Inflammatory macrophage treated with lipopolysaccharide for 4 hours (primary cell): Measurements from ENCODE around the gene RALGPS2.
"Not testable (repeated sequence)": the region's sequence is repeated elsewhere in the genome, so short reads cannot be mapped to it uniquely, and the experiment has no call there.

ENCODE experiments used
- DNase-seq: peaks from one replicate; pipeline ENCODE4 v3.0.0-alpha.2; 2020

RALGPS2 gene

DNA sequence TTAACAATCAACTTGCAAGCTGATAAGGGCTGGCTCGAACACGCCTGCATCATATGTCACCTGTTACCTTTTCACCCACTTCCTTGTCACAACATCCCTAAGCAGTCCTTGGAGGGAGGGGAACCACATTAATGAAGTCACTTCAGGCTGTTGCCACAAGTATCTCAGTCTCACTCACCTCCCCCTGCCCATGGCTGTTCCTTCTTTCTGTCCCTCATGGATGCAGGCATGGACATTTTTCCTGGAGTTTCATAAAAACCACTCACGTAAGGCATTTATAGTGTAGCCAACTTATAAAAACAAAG lies 222.6 kb downstream of the RALGPS2 start:
- no peak for DNase-seq

- DNase-seq = no peak
Observed at GRCh38 chr1:178948676-178949075, 223.6 kb downstream of the RALGPS2 start.

GRCh38 chr1:178949866-178950265 lies 224.8 kb downstream of the RALGPS2 start:
- not testable (repeated sequence) for DNase-seq

- DNase-seq = no peak
Observed at GRCh38 chr1:178951600-178951999, 226.6 kb downstream of the RALGPS2 start.

DNA sequence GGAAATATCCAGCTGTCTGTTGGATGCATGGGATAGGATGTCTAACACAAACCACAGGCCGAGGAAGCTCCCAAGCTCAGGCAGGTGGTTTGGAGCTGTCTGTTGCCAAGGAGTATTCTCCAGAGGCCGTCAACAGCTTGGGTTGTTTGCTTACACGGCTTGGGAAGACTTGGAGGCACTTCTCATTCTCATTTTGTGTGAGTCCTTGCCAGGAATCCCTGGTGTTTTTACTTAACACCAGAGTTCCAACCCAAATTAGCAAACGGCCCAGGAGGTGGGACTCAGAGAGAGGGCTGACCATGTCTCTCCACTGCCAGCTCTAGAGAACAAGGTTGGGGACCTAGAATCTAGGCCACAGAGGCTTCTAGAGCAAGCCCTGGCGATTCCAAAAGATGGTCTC lies 228.0 kb downstream of the RALGPS2 start:
- no peak for DNase-seq

- no peak for DNase-seq
Observed at GRCh38 chr1:178953538-178954324, 228.7 kb downstream of the RALGPS2 start.

DNA sequence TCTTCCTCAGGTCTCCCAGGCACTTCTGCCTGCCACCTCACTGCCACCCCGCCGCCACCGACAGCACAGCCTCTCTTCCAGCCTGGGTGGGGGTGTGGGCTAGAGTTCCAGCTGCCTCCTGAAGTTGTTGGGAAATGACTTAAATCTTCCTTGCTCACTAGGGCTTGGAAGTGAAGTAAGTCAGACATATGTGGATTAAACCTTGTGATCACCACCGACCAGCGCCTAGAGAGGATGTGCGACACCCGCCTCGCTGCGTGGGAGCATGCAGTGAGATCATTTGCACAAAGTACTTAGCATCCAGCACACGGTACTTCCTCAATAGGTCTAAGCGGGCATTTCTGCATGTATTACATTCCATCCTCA lies 229.3 kb downstream of the RALGPS2 start:
- DNase-seq = peak; percentile 48

- no peak for DNase-seq
Observed at GRCh38 chr1:178954937-178955336, 229.9 kb downstream of the RALGPS2 start.

- no peak for DNase-seq
Observed at GRCh38 chr1:178955391-178955954, 230.4 kb downstream of the RALGPS2 start.

DNA sequence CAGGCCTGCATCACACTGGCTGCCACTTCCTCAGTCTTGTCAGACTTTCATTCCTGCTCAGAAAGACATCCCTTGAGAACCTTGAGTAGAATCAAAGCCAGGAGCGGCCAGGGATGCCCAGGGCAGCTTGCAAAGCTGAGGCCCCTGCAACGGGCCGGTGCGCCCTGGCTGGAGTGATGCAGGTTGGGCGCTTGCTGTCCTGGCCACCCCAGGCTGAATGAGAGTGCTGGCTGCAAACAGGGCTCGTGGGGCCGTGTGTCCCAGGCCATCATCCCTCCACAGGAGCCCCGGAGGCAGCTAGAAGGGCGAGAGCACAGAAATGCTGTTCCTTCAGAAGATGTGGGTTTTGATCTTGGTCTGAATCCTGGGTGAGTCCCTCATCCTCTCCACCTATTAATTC lies 233.4 kb downstream of the RALGPS2 start:
- DNase-seq = no peak

DNA sequence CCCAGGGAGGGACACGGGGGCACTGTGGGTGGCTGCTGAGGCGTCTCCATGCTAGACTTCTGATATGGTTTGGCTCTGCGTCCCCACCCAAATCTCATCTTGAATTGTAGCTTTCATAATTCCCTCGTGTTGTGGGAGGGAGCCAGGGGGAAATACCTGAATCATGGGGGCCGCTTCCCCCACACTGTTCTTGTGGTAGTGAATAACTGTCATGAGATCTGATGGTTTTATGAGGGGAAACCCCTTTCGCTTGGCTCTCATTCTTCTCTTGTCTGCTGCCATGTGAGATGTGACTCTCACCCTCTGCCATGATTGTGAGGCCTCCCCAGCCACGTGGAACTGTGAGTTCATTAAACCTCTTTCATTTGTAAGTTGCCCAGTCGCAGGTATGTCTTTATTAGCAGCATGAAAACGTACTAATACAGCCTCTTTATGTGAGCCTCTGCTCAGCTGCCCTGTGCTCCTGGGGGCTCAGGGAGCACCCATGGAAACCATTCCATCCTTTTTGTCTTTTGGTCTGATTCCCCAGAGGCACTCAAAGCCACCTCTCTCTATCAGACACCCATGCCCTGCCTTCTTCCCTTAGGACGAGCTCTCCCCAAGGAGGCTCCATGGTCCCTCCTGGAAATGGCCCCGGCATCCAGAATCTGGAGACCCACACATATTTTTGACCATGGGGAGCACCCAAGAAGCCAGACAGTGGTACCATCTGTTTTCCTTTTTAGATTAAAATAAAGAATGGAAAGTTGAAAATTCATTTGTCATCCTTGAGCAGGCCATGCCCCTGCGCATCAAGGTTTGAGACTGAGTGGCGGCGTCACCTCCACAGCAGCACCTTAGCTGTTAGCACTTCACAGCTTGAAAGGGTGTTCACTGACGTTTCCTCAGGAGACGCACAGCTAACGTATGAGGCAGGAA lies 234.8 kb downstream of the RALGPS2 start:
- peak; percentile 18 for DNase-seq

DNA sequence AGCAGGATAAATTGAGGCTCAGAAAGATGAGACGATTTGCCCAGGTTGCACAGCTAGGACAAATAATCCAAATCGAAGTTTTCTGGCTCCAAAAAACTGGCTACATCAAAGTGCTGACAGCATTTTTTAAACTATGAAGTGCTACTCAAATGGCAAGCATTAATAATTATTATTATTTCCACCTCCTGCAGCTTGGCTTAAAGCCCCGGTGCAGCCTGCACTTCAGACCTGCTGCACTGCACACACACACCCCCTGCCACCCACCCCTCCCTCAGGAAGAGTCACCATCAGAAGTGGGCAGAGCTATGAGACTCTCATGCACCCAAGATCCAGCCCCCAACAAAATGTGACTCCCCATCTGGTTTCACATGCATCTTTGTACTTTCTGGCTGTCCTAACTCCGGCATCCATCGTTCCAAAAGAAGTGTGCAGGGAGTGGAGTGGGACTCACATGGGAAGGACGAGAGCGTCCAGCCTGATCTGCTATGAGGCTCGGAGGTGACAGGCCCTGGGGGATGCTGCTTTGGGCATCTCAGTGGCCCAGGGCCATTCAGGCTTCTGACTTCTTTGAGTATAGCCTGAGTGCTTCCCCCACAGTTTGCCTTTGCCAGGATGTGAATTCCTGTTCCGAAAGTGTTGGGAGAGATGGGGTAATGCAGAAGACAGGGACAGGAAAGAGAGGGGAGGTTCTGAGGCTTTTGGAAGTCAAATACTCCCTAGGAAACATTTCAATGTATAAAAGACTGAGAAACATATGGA lies 235.6 kb downstream of the RALGPS2 start:
- DNase-seq = no peak

DNA sequence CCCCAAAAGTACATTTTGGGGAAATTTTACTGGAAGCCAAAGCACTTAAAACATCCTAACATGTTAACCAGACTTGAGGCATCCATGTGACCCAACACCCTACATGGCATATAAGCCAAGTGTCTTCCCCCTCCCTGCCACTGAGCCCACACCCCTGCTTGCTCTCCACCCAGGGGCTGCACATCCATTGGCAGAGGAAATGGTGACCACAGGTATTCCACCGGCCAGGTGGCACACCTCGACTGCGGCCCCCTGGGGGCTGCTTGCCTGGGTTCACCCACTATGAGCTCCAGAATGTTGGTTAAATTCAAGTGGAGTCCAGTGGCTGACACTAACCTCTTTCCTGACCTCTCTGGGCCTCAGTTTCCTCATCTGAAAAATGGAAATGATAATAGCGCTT lies 236.3 kb downstream of the RALGPS2 start:
- no peak for DNase-seq

DNA sequence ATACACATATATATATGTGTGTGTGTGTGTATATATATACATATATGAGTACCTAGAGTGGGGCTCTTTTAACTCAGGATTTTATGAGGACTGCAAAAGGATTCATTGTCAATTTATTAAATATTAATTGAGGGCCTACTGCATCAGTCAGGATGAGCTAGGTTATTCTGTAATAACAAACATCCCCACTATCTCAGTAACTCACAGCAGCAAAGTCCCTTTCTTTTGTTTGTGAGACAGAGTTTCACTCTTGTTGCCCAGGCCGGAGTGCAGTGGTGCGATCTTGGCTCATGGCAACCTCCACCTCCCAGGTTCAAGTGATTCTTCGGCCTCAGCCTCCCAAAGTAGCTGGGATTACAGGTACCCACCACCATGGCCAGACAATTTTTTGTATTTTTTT lies 236.8 kb downstream of the RALGPS2 start:
- no peak for DNase-seq

DNA sequence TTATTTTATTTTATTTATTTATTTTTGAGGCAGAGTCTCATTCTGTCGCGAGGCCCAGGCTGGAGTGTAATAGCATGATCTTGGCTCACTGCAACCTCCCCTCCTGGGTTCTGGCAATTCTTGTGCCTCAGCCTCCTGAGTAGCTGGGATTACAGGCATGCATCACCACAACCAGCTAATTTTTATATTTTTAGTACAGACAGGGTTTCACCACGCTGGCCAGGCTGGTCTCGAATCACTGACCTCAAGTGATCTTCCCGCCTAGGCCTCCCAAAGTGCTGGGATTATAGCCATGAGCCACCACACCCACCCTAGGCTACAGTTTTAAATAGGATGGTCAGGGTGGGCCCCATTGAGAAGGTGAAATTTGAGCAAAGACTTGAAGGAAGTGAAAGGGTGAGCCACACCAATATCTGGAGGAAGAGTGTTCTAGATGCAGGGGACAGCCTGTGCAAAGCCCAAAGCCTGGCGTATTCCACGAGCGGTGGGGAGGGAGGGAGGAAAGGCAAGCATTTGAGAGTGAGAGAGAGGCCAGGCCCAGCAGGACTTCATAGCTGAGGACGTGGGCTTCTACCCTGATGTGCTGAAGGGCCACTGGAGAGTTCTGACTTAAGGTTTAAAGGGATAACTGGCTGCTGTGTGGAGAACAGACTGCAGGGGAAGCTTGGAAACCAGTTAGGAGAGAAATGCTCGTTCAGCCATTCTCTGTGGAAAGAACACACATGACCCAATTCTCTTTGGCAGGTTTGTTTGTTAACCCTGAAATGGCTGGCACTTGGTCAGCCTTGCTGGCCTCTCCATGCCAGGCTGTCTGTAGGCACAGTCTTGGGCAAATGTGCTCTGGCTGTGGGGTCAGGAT lies 238.0 kb downstream of the RALGPS2 start:
- no peak for DNase-seq

GRCh38 chr1:178964469-178965330 lies 239.7 kb downstream of the RALGPS2 start:
- no peak for DNase-seq

DNA sequence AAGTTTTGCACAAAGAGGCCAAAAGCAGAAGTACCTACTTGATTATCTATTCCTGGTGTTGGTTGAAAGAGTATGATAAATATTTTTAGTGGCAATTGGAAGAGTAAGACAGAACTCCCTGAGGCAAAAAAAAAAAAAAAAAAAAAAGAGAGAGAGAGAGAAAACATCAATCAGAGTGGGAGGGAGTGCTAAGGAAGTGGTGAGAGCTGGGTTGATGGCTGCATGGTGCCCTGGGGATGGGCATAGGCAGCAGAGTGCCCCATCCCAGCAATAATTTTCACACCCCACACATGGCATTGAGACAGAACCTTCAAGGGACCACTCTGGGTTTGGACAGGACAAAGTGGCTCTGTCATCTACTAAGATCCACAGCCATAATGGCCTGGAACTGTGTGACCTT lies 241.3 kb downstream of the RALGPS2 start:
- no peak for DNase-seq

DNA sequence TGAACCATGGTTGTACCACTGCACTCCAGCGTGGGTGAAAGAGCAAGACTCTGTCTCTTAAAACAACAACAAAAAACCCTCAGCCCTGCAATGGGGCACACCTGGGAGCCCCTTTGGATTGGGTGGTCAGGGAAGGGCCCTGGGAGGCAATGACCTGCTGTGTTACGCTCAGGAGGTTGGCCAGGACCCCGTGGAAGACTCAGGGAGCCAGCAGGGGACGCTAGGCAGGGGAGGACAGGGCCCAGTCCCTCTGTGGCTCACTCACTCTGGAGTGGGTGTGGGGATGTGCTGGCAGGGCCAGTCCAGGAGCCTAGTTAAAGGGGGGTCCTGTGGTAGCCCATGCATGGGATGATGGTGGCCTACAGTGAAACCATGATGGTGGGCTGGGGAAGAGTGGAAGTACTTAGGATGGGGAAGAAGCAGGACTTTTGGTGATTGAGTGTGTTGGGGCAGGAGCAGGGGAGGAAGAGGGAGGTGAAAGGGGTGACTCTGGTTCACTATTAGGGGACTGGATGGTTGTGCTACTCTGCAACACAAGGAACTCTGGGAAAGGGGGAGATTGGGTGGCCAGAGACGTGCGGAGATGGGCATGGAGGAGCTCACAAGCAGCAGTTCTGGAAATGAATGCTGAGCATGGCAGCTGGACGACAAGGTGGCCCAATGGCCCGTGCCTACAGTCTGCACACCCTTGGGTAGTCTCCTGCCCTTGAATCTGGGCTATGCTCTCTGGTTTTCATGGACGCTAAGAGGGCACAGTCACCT lies 244.4 kb downstream of the RALGPS2 start:
- DNase-seq = no peak

DNA sequence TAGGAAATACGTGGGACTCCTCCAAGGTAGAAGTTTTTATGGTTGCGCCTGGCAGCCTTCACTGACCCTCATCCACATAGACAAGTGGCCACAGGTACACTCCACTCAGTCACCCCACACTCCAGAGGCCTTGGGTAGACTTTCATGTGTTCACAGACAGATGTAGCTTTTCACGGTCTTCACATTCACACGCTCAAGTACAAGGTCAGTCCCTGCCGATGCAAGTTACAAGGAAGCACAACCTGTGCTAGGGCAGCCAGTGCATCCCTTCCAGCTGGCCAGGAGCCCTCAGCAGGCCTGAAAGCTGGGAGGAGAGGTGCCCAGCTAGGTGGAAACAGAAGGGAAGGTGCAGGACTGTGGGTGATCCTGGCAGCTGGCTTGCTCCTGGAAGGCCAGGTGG lies 245.1 kb downstream of the RALGPS2 start:
- DNase-seq = no peak
